DMS153 treated with DMSO at 0.1 percent for 48 hours (cell line): ENCODE results near the gene TRIOBP.
A peak's percentile ranks its signal among the peaks of the same experiment; 100 is the strongest.

ENCODE experiments used
- DNase-seq: peaks from one replicate; lab custom pipeline; 2025; ENCODE audit not compliant: unreplicated experiment; lab: John Stamatoyannopoulos, UW

Gene TRIOBP

DNA sequence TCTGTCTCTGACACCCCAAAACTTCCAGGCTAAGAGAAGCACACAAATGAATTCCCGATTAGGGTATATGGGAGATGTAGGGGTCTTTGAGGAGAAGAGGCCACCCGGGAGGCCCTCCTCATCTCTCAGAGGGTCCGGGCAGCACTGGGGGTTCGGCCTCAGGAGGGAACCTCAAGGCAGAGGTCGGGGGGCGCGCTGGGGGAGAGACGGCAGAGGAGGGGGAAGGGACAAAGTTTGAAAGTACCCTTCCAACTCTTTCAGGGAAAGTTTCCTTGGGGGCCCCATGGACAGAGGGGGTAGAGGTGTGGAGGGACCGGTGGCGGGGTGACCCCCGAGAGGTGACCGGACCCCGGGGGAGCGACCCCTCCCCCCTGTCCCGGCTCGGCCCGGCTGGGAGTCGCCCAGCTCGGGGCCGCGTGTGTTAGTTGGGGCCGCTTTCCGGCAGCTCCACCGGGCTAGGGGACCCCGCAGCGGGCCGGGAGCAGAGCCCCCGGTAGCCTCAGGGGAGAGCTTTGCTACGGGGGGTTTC lies 107.6 kb downstream of the TRIOBP start:
- no peak for DNase-seq

DNA sequence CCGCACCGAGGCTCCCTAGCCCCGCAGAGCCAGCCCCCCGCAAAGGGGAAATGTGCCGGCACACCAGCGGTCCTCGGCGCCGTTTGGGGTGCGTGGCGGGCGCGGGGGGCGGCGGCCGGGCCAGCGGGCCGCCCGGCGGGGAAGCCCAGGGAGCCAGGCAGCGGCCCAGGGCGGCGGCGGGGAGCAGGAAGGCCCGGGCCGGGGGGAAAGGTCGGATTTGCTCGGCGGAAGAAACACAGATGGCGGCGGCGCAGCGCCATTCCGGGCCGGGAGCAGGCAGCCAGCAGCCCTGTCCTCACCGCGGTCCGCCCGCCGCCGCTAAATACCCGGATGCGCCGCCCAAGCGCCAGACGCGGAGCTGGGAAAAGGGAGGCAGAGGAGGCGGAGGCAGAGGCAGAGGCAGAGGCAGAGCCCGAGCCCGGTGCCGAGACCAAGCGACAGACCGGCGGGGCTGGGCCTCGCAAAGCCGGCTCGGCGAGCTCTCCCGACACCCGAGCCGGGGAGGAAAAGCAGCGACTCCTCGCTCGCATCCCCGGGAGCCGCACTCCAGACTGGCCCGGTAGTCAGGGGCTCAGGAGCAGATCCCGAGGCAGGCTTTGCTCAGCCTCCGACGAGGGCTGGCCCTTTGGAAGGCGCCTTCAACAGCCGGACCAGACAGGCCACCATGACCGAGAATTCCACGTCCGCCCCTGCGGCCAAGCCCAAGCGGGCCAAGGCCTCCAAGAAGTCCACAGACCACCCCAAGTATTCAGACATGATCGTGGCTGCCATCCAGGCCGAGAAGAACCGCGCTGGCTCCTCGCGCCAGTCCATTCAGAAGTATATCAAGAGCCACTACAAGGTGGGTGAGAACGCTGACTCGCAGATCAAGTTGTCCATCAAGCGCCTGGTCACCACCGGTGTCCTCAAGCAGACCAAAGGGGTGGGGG lies 108.3 kb downstream of the TRIOBP start:
- peak; percentile 57 for DNase-seq

DNA sequence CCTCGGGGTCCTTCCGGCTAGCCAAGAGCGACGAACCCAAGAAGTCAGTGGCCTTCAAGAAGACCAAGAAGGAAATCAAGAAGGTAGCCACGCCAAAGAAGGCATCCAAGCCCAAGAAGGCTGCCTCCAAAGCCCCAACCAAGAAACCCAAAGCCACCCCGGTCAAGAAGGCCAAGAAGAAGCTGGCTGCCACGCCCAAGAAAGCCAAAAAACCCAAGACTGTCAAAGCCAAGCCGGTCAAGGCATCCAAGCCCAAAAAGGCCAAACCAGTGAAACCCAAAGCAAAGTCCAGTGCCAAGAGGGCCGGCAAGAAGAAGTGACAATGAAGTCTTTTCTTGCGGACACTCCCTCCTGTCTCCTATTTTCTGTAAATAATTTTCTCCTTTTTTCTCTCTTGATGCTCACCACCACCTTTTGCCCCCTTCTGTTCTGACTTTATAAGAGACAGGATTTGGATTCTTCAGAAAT lies 109.0 kb downstream of the TRIOBP start:
- no peak for DNase-seq

DNA sequence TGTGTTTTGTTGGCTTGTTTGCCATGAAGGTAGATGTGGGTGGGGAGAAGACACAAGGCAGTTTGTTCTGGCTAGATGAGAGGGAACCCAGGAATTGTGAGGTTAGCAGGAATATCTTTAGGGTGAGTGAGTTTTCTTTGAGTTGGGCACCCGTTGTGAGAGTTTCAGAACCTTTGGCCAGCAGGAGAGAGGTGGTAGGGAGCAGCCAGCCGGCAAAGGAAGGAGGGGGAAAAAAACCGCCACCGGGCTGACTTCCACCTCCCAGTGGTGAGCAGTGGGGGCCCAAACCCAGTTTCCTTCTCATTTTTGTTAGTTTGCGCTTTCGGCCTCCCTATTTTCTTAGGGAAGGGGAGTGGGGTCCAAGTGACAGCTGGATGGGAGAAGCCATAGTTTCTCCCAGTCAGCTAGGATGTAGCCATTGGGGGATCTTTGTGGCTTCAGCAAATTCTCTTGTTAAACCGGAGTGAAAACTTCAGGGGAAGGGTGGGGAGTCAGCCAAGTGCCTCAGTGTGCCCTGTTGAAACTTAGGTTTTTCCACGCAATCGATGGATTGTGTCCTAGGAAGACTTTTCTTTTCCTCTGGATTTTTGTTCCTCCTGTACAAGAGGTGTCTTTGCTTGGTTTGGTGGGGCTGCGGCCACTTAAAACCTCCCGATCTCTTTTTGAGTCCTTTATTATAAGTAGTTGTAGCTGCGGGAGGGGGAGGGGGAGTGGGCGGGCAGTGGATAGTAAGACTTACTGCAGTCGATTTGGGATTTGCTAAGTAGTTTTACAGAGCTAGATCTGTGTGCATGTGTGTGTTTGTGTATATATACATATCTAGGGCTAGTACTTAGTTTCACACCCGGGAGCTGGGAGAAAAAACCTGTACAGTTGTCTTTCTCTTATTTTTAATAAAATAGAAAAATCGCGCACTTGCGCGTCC lies 109.8 kb downstream of the TRIOBP start:
- DNase-seq = no peak

DNA sequence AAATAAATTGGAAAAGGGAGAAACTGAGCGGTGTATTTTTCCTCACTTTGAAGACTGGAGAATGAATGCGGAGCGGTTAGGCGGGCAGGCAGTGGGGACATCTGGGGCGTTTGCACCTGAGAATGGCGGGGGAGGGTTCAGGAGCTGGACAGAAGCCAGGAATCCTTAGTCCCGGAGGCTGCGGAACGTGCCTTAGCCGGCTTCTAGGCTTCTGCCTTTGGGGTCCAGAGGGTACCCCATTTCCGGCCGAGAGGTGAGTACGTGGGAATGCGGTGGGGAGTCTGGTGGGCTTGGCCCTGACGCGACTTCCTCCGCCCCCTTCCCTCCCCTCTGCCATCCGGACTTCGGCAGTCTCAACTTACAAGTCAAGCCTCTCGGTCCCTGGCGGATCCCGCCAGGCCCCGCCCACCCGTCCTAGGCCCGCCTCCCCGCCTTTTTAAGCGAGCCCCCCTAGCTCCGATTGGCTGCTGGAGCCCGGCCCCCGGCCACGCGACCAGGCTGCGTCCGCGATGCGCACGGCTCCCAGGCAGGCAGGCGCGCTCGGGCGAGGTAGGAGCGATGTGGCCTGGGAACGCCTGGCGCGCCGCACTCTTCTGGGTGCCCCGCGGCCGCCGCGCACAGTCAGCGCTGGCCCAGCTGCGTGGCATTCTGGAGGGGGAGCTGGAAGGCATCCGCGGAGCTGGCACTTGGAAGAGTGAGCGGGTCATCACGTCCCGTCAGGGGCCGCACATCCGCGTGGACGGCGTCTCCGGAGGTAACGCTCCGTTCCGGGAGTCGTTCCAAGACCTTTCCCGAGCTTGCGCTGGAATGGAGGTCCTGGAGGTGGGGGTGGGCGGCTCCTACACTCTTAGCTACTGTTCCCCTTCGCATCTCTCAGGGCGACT lies 110.8 kb downstream of the TRIOBP start, which contains the start of gene GCAT:
Gene GCAT, plus strand, starts transcription at position 525 of the 884 bp plus-strand sequence. Its CDS starts 34 bp downstream, at position 559.
- peak; percentile 87 for DNase-seq

DNA sequence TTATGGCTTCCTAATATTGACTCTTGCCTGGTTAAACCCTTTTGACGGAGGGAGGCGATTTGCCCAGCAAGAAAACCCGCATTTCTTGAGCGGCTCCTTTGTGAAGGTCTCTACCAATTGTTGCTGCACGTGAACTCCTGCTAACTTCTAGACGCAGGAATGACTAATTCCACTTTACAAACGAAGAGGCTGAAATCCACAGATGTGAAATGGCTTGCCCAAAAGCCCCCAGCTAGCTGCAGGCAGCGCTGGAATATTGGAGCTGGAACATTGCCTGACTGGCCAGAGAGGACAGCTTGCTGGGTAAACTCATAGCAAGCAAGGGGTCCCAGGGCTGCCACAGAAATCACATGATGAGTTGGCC lies 111.4 kb downstream of the TRIOBP start:
- no peak for DNase-seq

DNA sequence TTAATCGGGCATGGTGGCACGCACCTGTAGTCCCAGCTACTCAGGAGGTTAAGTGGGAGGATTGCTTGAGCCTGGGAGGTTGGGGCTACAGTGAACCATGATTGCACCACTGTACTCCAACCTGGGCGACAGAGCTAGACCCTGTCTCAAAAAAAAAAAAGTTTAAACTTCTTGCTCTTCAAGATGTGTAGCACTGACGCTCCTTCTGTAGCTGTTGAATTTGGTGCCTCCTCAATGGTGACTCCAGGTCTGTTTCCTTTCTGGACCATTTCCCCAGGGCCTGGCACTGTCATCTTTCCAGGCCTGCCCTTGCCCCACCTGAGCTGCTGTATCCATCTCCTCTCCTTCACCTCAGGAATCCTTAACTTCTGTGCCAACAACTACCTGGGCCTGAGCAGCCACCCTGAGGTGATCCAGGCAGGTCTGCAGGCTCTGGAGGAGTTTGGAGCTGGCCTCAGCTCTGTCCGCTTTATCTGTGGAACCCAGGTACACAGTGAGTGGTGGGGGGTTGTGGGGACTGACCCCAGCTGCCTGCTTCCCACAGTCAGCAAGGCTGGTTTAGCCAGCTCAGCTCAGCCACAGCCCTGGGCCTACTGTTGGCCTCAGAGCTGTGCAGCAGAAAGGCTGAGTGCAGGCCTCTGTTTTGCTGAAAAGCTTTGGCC lies 113.0 kb downstream of the TRIOBP start:
- no peak for DNase-seq

DNA sequence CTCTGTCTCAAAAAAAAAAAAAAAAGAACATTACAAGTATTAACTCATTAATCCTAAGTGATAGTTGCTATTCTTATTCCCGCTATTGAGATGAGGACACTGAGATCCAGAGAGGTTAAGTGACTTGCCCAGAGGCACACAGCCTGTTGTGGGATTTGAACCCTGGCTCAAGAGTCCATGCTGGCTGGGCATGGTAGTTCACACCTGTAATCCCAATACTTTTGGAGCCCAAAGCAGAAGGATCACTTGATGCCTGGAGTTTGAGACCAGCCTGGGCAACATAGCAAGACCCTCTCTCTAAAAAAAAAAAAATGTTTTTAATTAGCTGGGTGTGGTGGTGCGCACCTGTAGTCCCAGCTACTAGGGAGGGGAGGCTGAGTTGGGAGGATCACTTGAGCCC lies 115.0 kb downstream of the TRIOBP start:
- DNase-seq = no peak

DNA sequence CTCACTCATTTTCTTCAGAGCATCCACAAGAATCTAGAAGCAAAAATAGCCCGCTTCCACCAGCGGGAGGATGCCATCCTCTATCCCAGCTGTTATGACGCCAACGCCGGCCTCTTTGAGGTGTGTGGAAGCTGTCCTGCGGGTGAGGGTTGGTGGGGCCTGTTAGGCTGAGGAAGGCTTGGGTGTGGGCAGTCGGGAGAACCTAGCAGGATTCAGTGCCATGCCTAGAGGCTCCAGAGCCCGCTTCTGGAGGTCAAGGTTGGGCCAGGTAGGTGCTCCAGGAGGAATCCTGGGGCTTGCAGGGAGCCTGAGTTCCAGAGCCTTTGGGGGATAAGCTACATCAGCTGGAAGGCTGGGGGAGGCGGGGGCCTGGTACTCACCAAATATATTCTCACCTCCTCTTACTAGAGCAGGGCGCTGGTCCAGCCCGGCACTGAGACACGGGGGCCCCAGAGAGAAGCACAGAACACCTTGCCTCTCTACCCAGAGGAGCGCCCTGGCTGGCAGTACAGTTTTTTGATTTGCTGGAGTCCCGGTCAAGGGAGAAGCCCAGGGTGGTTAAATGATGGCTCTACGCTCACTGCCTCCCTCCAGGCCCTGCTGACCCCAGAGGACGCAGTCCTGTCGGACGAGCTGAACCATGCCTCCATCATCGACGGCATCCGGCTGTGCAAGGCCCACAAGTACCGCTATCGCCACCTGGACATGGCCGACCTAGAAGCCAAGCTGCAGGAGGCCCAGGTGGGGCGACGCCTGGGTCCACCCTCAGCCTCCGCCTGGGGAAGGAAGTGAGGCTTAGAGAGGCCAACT lies 116.2 kb downstream of the TRIOBP start:
- no peak for DNase-seq

DNA sequence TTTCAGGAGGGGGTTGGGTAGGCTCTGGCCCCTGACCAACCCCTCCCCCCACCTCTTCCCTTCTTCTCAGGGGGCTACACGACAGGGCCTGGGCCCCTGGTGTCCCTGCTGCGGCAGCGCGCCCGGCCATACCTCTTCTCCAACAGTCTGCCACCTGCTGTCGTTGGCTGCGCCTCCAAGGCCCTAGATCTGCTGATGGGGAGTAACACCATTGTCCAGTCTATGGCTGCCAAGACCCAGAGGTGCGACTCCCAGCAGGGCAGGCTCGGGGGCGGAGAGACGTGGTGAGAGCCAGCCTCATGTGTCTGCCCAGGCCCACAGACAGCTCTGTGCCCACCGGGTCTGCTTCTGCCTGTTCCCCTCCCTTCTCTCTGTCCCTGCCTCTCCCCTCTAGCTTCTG lies 118.7 kb downstream of the TRIOBP start:
- no peak for DNase-seq

DNA sequence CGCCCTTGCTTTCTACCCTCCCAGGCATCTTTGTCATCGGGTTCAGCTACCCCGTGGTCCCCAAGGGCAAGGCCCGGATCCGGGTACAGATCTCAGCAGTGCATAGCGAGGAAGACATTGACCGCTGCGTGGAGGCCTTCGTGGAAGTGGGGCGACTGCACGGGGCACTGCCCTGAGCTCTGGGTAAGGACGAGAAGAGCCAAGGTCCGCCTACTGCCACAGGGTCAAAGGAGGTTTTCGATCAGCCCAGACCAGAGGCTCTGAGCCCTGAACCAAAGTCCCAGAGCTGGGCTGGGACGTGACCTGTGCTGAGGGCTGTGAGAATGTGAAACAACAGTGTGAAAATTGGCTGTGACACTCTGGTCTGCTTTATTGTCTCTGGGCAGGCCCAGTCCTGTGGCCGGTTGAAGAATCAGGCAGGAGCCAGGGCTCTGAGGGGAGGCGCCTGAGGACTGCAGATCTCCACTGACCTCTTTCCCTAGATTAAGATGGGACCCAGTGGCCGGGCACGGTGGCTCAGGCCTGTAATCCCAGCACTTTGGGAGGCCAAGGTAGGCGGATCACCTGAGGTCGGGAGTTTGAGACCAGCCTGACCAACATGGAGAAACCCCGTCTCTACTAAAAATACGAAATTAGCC lies 119.8 kb downstream of the TRIOBP start:
- DNase-seq = no peak

DNA sequence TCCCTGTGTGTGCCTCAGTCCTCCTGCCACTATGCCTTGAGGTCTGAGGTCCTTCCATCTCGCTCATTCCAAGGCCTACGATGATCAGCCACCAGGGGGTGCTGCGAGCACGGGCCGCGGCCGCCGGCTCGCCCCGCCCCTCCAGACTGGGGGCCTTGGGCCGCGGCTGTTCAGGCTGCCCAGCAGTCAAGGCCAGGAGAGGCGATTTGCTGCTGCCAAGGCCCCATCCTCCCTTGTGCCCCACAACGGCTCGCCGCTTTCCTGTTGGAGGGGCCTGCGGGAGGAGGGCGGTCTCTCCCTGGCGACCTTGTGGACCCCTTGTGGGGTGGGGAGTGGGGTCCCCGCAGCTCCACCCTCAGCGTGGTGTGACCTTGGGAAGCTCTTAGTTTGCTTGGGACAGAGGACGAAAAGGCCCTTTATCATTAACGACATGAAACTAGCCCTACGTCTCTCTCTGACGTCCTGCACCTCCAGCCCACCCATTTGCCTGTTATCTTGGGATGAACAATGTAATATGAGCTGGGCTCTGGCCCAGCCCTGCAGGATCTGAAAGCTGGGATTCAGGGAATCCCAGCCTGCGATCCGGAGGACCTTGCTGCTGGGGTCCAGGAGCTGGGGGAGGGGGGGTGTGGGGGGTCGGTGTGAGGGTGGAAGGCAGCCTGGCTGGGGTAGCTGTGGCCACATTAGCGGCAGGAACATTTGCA lies 121.0 kb downstream of the TRIOBP start:
- DNase-seq = peak; percentile 18

DNA sequence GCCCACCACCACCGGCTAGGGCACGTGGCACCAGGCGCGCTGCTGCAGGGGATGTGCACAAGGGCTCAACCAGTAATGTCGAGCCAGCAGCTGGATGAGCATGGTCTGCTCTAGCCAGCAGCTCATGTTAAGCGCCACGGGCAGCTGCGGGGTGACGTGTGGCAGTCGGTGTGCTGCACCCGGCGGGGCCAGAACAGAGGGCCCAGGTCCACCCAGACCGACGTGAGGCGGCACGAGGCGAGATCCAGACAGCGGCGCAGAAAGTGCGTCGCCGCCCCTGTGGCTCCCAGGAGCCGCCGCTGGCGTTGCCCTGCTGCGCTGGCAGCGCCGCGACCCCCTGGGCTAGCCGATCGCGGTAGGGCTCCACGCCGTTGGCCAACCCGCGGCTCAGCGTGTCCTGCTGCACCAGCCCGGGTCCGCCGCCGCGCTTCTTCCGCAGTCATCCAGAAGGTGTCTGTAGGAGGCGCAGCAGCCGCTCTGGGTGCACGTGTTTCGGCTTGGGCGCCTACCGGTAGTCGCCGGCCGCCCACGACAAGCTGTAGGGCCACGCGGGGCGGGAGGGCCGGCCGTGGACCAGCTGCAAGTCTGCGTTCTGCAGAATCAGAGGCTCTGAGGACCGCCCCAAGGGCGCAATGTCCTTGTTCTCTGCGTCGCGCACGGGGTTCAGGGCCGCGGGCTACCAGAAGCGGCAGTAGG lies 121.7 kb downstream of the TRIOBP start:
- DNase-seq = peak; percentile 28

DNA sequence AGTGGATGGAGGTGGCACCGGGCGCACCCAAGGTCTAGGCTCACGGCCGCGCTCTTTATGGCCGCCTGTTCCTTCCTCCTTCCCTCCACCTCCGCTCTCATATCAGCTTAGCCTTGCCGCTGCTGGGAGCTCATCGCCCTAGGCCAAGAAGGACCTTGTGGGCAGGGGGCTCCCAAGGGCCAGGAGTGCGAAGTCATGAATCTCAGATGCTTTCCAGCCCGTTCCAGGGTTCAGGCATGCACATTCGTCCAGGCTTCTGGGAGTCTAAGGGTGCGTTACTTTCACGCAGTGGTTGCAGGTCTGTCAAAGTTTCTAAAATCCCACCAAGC lies 122.2 kb downstream of the TRIOBP start:
- no peak for DNase-seq

DNA sequence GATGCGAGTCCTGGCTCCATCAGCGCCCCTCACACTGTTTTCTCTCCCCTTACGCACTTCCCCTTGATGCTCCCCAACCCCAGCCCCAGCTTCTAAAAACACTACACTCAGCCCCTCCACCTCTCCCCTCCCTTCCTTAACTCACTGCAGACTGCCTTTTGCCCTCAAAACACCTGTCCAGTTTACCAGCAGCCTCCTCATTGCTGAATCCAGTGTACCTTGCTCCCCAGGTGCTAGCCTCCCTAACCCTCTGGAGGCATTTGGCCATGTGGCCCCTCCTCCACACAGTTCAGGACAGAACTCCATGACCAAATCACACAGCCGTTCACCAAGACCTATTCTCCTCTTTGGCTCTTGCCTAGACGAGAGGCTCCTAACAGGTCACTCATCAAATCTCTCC lies 123.5 kb downstream of the TRIOBP start:
- DNase-seq = no peak

DNA sequence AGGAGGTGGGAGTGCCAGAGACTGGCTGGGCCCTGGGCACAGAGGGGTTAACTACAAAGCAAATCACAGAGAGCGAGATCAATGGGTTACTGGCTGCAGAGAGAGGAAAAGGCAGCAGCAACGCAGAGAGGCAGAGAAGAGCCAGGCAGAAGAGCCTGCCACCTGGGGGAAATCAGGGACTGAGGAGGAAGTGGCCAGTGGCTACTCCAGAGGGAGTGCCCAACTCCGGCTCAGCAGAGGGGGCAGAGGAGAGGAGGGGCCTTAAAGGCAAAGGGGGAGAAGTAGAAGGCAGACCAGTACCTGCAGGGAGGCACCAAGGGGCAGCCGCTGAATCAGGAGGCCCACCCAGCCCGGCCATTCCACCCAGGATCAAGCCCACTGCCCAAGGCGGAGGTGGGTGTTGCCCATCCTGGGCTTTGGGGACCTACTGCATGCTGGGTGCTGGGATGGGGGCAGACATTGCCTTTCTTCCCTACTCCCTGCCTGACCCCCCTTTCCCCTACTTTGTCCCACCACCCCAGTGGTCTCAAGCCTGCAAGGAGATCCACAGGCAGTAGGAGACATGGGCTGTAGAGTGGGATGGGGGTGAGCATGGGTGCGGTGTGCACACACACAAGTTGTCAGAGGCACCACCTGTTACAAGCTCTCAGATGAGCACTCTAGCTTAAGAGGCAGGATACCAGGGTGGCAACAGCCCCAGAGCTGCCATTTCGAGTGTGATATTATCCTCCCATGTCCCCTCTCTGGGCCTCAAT lies 125.4 kb downstream of the TRIOBP start:
- no peak for DNase-seq
